Suprapubic skin (tissue), 3 donors: ENCODE results near the gene GPR84.

Experiments used
- POLR2A ChIP-seq, 2 donors: fragments of 450-650 bp; IDR thresholded peaks; one replicate each; pipeline ENCODE4 v1.6.1; 2017; ENCODE audit warnings: antibody characterized with exemption in 2 of 2, mild to moderate bottlenecking in 2 of 2, moderate library complexity in 2 of 2
- TF ChIP-seq, protein P1 (sequence below), 2 donors: fragments of 200-600 bp in 1 of 2; fragments of 450-650 bp in 1 of 2; sonication (generic) in 1 of 2; IDR thresholded peaks; one replicate each; pipeline ENCODE4 v1.5.1; 2016 to 2019; ENCODE audit warnings: antibody characterized with exemption in 2 of 2, mild to moderate bottlenecking in 1 of 2, moderate library complexity in 1 of 2

DNA sequence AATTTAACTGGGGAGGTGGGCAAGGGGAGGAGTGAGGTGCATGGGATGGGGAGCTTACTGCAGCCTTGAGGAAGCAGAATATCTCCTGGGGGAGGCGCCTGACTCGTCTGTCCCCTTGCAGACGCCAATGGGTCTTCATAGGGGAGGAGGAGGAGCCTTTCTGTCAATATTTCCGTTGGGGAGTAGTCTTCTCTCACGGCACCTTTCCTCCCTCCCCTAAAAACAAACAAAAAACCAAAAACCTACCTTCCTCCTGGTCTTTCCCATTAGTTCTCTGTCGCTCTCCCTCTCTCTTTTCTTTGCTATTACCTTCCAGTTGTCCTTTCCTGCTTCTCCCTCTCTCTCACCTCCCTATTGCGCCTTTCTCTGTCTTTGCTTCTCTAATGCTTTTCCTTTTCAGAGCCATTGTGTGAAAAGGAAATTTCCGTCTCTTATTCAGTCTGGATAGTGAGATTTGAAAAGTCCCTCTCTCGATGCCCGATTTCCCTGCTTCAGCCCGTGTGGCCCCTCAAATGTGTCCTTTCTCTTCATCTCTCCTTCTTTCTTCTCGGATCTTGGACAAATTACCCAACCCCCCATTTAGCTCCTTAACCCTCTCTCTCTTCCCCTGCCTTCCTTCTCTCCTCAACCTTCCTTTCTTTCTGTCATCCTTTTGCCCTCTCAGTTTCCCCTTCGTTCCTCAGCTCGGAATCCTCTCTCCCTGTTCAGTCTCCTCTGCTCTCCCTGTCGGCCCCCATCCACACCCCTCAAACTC is 5.9 kb downstream of the GPR84 start:
- TF ChIP-seq, protein P1, sequence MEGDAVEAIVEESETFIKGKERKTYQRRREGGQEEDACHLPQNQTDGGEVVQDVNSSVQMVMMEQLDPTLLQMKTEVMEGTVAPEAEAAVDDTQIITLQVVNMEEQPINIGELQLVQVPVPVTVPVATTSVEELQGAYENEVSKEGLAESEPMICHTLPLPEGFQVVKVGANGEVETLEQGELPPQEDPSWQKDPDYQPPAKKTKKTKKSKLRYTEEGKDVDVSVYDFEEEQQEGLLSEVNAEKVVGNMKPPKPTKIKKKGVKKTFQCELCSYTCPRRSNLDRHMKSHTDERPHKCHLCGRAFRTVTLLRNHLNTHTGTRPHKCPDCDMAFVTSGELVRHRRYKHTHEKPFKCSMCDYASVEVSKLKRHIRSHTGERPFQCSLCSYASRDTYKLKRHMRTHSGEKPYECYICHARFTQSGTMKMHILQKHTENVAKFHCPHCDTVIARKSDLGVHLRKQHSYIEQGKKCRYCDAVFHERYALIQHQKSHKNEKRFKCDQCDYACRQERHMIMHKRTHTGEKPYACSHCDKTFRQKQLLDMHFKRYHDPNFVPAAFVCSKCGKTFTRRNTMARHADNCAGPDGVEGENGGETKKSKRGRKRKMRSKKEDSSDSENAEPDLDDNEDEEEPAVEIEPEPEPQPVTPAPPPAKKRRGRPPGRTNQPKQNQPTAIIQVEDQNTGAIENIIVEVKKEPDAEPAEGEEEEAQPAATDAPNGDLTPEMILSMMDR (IDR thresholded peaks at IDR 0.05) = no peak
- no peak for TF ChIP-seq POLR2A (IDR thresholded peaks at IDR 0.05)
